C4-2B (cell line): Measurements from ENCODE around the gene ELL.

Experiments used
- CTCF ChIP-seq: fragments of 450-650 bp; conservative IDR thresholded peaks from 2 replicates; pipeline ENCODE4 v1.5.1; 2017; ENCODE audit warnings: mild to moderate bottlenecking
- ZFX ChIP-seq: fragments of 450-650 bp; IDR thresholded peaks from 2 replicates; pipeline ENCODE4 v1.6.1; 2017

GRCh38 chr19:18433735-18434398, 88.0 kb downstream of the ELL start:
- TF ChIP-seq CTCF (no peak), ZFX (no peak)
